OCI-LY1 (cell line): ENCODE results near the gene NCKAP1.

Source experiments
- H2AFZ ChIP-seq: fragments of 200-600 bp; sonication (generic), shearing (Covaris generic); 2 replicates; pipeline ENCODE4 v1.6.0; 2014; ENCODE audit warnings: antibody characterized with exemption, mild to moderate bottlenecking, low read length
- H3F3A ChIP-seq: fragments of 200-600 bp; sonication (generic), shearing (Covaris generic); 2 replicates; pipeline ENCODE4 v1.6.0; 2014; ENCODE audit warnings: mild to moderate bottlenecking, antibody characterized with exemption, low read length, moderate library complexity; ENCODE audit not compliant: insufficient read depth
- H3K27ac ChIP-seq: fragments of 200-600 bp; sonication (generic); 2 replicates; pipeline ENCODE4 v1.5.1; 2014; ENCODE audit warnings: low read length, mixed run types, mild to moderate bottlenecking, low read depth; ENCODE audit not compliant: poor library complexity, severe bottlenecking
- H3K27me3 ChIP-seq: fragments of 200-600 bp; sonication (generic); 2 replicates; pipeline ENCODE4 v1.6.0; 2014; ENCODE audit warnings: antibody characterized with exemption, mild to moderate bottlenecking, low read length, moderate library complexity; ENCODE audit not compliant: insufficient read depth
- H3K36me3 ChIP-seq: fragments of 200-600 bp; sonication (generic); 2 replicates; pipeline ENCODE4 v1.6.1; 2014; ENCODE audit warnings: mild to moderate bottlenecking, antibody characterized with exemption, low read length, moderate library complexity, mixed read lengths; ENCODE audit not compliant: insufficient read depth
- H3K4me1 ChIP-seq: fragments of 200-600 bp; sonication (generic); 2 replicates; pipeline ENCODE4 v1.5.1; 2014; ENCODE audit warnings: mild to moderate bottlenecking, low read length, moderate library complexity; ENCODE audit not compliant: insufficient read depth, severe bottlenecking
- H3K4me2 ChIP-seq: fragments of 200-600 bp; sonication (generic), shearing (Covaris generic); 2 replicates; pipeline ENCODE4 v1.6.1; 2014; ENCODE audit warnings: low read length
- H3K4me3 ChIP-seq: fragments of 200-600 bp; sonication (generic); 2 replicates; pipeline ENCODE4 v1.5.1; 2014; ENCODE audit warnings: low read length, low read depth, mild to moderate bottlenecking, mixed read lengths; ENCODE audit not compliant: poor library complexity, severe bottlenecking
- H3K79me2 ChIP-seq: fragments of 200-600 bp; shearing (Covaris generic); 2 replicates; pipeline ENCODE4 v1.6.1; 2016; ENCODE audit warnings: mixed run types, low read length, mixed read lengths; ENCODE audit not compliant: insufficient read depth
- H3K9ac ChIP-seq: fragments of 200-600 bp; sonication (generic), shearing (Covaris generic); 2 replicates; pipeline ENCODE4 v1.6.1; 2014; ENCODE audit warnings: mild to moderate bottlenecking, low read length, mixed read lengths
- H3K9me2 ChIP-seq: fragments of 200-600 bp; sonication (generic), shearing (Covaris generic); 2 replicates; pipeline ENCODE4 v1.6.1; 2014; ENCODE audit warnings: low read depth, mild to moderate bottlenecking, low read length, mixed read lengths
- H3K9me3 ChIP-seq: fragments of 200-600 bp; shearing (Covaris generic); 2 replicates; pipeline ENCODE4 v1.6.1; 2014; ENCODE audit warnings: low read length, mixed read lengths
- H4K20me1 ChIP-seq: fragments of 200-600 bp; sonication (generic), shearing (Covaris generic); 2 replicates; pipeline ENCODE4 v1.6.0; 2016; ENCODE audit warnings: mild to moderate bottlenecking, low read length; ENCODE audit not compliant: insufficient read depth
- CTCF ChIP-seq: fragments of 200-600 bp; sonication (generic), shearing (Covaris generic); IDR thresholded peaks from 2 replicates; pipeline ENCODE4 v1.5.1; 2017; ENCODE audit warnings: mild to moderate bottlenecking, antibody characterized with exemption, low read length, moderate library complexity, mixed read lengths
- EZH2 ChIP-seq: fragments of 200-600 bp; sonication (generic), shearing (Covaris generic); IDR thresholded peaks from 2 replicates; pipeline ENCODE4 v1.8.0; 2017; ENCODE audit warnings: borderline replicate concordance, mixed run types, mild to moderate bottlenecking, antibody characterized with exemption, low read length, moderate library complexity, mixed read lengths

NCKAP1 gene

DNA sequence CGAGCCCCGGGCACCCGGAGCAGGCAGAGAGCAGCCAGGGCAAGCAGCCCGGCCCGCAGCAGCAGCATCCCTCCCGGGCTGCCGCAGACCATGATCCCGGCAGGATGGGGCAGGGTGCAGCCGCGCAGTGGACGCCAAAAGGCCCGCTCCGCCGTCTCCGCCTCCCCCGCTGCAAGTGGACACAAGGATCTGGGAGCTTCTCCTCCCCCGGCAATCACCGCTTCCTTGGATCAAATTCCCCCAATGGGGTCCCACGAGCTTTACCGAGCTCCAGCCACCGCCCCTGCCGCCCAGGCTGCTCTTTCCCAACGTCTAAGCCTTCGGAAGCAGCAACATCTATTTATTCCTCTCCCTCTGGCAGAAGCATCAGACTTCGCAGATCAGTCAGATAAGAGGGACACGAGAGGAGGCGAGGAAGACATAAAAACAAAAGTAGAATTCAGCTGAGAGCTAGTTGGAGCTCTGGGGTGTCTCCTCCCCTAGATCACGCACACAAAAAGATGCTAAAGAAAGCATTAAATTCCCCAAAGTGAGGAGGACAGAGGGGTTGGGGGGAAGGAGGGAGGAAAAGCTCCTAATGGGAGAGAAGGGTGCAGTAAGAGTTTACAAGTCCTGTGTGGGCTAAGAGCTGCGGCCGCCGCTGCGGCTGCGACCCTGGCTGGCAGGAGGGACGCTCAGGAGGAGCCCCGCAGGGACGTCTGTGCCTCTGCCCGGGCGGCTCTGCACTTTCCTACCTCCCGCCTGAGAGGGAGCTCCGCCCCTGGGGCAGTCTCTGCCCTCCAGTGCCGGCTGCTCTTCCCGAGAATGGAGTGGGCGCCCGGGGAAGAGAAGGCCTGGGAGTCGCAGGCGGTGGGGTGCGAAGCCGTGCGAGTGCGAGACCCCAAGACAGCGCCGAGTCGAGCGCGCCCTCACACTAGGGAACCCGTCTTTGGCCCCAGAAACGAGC, 171.5 kb downstream of the NCKAP1 start, which contains the start of gene FRZB:
Gene FRZB (minus strand): TSS at position 177 of the 946 bp plus-strand sequence. CDS start 85 bp downstream, at position 92.
- TF ChIP-seq EZH2: no peak
- no peak for TF ChIP-seq CTCF
- H2AFZ ChIP-seq: no peak within 1 kb of the TSS
- peaks cover 8% of the 10 kb centered on the region for H3K4me1 ChIP-seq
- no peak within 1 kb of the TSS for H3K4me3 ChIP-seq
- H4K20me1 ChIP-seq: no peaks in the 10 kb centered on the region
- no peaks in the 10 kb centered on the region for H3K79me2 ChIP-seq
- H3K9ac ChIP-seq: no peak within 1 kb of the TSS
- no peaks in the 10 kb centered on the region for H3K9me3 ChIP-seq
- H3K36me3 ChIP-seq: no peaks in the 10 kb centered on the region
- H3K27ac ChIP-seq: no peak within 1 kb of the TSS
- H3K27me3 ChIP-seq: no peaks in the 10 kb centered on the region
- H3K9me2 ChIP-seq: no peaks in the 10 kb centered on the region
- no peaks in the 10 kb centered on the region for H3F3A ChIP-seq
- H3K4me2 ChIP-seq: no peak within 1 kb of the TSS

GRCh38 chr2:182866095-182866460, 172.2 kb downstream of the NCKAP1 start:
- Histone ChIP-seq H3K36me3 (no peaks in the 10 kb centered on the region), H3K4me1 (peaks cover 8% of the 10 kb centered on the region), H3K4me3 (no peak overlapping the region), H3K9me2 (no peaks in the 10 kb centered on the region), H3K4me2 (no peak overlapping the region), H3K9ac (no peak overlapping the region), H3K9me3 (no peaks in the 10 kb centered on the region), H3F3A (no peaks in the 10 kb centered on the region), H3K27ac (no peak overlapping the region), H4K20me1 (no peaks in the 10 kb centered on the region), H3K79me2 (no peaks in the 10 kb centered on the region), H3K27me3 (no peaks in the 10 kb centered on the region), H2AFZ (no peak overlapping the region)
- TF ChIP-seq CTCF (no peak), EZH2 (no peak)

GRCh38 chr2:182864949-182865570, 173.2 kb downstream of the NCKAP1 start:
- no peaks in the 10 kb centered on the region for H3K9me2 ChIP-seq

More at GRCh38 chr2:182864949-182865570, 173.2 kb downstream of the NCKAP1 start:
- Histone ChIP-seq H3K79me2 (no peaks in the 10 kb centered on the region), H3K9me3 (no peaks in the 10 kb centered on the region), H3F3A (no peaks in the 10 kb centered on the region), H3K4me2 (no peak overlapping the region), H3K36me3 (no peaks in the 10 kb centered on the region), H3K27me3 (no peaks in the 10 kb centered on the region), H3K27ac (no peak overlapping the region), H2AFZ (no peak overlapping the region), H4K20me1 (no peaks in the 10 kb centered on the region), H3K4me1 (peaks cover 8% of the 10 kb centered on the region), H3K9ac (no peak overlapping the region), H3K4me3 (no peak overlapping the region)
- TF ChIP-seq EZH2 (no peak), CTCF (no peak)
